Subcutaneous adipose tissue (tissue), 4 donors: Measurements from ENCODE around the gene SCN4B. TPM values are rescaled to one million over a fixed set of nuclear protein-coding genes. Genes with fewer than 3 reads are reported as not detected.

Experiments
- total RNA-seq, 4 donors: library from RNA; depleted of rRNA; stranded (reverse); fragments of >200 nt; gene quantifications; one replicate each; pipeline ENCODE4 v1.1.0, GENCODE V29; 2016
- TF ChIP-seq, protein P1 (sequence below): fragments of 450-650 bp; IDR thresholded peaks from one replicate; pipeline ENCODE4 v1.5.1; 2016; ENCODE audit warnings: low read depth, mild to moderate bottlenecking, control low read depth, antibody characterized with exemption, moderate library complexity

The SCN4B gene
- total RNA-seq, 4 donors from 2014 or later = 1.0 to 5.7 (median 3.2) TPM

DNA sequence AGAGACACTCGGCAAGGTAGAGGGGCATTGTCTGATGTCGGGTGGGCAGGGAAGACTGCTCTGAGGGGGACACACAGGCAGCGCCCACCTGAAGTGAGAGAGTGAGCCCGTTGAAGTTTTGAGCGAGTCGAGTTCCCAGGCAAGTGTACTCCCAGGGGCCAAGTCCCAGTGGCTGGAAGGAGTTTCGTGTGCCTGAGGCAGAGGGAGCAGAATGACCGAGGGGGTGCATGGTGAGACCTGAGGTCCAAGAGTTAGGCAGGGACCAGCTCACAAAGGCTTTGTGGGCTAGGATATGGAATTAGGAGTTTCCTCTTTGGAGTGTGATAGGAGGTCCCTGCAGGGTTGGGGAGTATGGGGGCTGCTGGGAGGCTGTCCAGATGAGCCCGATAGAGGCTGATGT, 17.6 kb upstream of the SCN4B start:
- TF ChIP-seq, protein P1, sequence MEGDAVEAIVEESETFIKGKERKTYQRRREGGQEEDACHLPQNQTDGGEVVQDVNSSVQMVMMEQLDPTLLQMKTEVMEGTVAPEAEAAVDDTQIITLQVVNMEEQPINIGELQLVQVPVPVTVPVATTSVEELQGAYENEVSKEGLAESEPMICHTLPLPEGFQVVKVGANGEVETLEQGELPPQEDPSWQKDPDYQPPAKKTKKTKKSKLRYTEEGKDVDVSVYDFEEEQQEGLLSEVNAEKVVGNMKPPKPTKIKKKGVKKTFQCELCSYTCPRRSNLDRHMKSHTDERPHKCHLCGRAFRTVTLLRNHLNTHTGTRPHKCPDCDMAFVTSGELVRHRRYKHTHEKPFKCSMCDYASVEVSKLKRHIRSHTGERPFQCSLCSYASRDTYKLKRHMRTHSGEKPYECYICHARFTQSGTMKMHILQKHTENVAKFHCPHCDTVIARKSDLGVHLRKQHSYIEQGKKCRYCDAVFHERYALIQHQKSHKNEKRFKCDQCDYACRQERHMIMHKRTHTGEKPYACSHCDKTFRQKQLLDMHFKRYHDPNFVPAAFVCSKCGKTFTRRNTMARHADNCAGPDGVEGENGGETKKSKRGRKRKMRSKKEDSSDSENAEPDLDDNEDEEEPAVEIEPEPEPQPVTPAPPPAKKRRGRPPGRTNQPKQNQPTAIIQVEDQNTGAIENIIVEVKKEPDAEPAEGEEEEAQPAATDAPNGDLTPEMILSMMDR = no peak

DNA sequence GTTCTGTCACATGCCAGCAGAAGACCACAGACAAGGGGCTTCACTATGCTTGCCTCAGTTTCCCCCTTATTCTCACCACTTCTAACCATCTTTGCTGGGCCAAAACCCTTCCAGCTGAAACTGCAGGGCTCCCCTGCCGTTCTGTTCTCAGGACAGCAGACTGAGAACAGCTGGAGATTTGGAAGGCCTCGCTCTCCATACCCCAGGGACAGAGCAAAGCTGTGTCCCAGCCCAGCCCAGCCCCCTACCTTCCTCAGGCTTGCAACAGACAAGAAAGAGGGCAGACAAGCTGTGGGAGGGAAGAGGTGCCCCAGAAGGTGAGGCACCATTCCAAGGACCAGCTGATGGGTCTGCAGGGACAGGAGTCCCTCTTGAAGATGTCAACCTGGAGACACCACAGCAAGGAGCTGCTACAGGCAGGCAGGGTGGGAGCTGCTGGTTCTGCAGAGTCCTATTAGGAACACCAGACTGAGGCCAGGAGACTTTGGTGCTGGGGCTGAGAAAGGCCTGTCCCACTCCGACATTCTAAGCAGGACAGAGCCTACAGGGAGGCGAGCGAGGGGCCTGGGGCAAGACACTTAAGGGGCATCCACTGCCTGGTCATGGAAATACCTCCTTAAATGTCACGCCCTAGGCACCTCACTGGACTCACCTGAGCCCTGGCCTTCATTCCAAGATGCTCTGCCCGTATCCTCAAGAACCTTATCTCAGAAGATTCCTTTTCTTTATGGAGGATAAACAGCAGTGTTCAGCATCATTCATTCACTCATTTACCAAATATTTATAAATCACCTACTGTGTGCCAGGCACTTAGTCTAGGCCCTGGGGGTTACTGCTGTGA, 16.9 kb upstream of the SCN4B start:
- TF ChIP-seq, protein P1 = no peak

DNA sequence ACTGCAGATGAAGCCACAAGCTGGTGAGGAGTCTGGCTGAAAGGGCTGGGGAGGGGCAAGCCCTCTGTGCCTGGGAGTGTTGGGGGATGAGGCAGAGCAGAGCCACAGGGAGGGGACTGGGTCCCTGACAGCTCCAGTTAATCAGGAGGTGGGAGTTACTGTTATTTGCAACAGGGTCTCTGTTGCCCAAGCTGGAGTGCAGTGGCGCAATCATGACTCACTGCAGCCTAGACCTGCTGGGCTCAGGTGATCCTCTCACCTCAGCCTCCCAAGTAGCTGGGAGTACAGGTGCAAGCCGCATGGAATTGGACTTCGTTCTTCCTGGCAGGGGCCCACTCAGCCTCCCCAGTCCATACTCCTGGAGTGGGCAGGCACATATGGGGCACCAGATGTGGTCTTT, 16.1 kb upstream of the SCN4B start:
- TF ChIP-seq, protein P1 = no peak

DNA sequence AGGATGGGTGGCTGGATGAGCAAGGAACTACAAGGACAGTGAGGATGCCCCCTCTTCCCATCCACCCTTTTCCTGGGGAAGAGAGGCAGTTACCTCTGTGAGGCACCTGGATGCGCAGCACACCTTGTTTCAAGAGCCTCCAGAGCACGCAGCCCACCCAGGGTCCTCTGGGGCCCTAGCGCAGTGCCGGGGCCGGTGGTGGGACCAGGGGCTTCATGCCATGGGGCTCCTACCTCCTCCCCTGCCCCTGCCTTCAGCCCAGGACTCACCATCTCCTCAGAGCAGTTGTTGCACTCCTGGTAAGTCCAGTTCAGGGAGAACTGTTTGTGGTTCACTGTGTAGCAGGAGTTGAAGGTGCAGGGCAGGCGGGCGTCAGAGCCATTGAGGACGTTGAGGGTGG, 15.7 kb upstream of the SCN4B start:
- TF ChIP-seq, protein P1 = no peak

DNA sequence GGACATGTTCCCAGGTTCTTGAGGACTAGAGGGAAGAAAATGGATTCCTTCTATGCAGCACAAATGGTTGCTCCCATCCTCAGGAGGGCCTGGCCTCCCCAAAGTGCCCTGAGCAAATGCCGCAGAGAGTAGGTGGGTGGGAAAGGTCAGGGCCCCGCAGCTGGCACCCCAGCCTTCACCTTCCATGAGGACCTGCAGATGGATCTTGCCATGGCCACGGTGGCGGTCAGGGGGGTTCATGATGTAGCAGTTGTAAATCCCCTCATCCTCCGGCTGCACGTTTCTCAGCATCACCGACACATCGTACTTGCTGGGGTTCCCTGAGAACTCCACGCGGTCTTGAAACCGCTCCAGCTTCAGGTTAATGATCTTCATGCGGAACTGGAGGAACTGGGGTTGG, 15.3 kb upstream of the SCN4B start:
- TF ChIP-seq, protein P1 = no peak

DNA sequence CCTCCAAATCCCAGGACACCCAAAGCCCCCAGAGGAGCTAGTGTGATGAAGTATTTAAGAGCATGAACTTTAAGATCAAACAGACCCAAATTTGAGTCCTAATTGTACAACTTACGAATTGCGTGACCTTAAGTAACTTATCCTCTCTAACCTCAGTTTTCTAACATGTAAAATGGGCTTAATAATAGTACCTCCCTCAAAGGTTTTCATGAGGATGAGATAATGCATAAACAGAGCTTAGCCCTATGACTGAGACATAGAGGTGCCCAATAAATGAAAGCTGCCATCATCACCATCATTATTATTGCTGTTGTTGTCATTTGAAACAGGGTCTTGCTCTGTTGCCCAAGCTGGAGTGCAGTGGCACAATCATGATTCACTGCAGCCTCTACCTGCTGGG, 14.6 kb upstream of the SCN4B start:
- TF ChIP-seq, protein P1 = no peak

DNA sequence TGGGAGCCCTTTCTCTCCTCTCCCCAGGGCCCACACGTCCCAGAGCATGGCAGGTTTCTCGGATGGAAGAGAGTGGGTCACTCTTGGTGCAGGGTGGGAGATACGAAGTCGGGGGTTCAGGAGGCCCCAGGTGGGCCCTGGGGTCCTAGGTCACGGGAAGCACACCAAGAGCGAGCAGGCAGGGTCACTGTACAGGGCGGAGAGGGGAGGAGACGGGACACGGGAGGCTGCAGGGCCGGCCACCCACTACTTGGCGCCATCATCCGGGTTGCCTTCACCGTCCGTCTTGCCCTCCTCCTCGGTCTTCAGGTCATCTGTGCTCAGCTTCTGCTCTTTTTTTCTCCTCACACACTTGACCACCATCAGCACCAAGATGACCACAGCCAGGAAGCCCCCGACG, 14.0 kb upstream of the SCN4B start:
- TF ChIP-seq, protein P1 = no peak
